Fibroblast of pulmonary artery (primary cell): Measurements from ENCODE around the gene PGM2L1.

ENCODE experiments used
- DNase-seq: peaks from one replicate; pipeline ENCODE4 v3.0.0-alpha.2; 2010; ENCODE audit warnings: low read depth
- H3K4me3 ChIP-seq: replicated peaks from 2 replicates; pipeline ENCODE4 v1.5.1; 2011; ENCODE audit warnings: low read depth, mild to moderate bottlenecking, control low read depth, low read length, moderate library complexity
- TF ChIP-seq, protein P1 (sequence below): IDR thresholded peaks from 2 replicates; pipeline ENCODE4 v1.5.1; 2011; ENCODE audit warnings: mild to moderate bottlenecking, control low read depth, low read length, inconsistent platforms; ENCODE audit errors: missing control alignments

The PGM2L1 gene

DNA sequence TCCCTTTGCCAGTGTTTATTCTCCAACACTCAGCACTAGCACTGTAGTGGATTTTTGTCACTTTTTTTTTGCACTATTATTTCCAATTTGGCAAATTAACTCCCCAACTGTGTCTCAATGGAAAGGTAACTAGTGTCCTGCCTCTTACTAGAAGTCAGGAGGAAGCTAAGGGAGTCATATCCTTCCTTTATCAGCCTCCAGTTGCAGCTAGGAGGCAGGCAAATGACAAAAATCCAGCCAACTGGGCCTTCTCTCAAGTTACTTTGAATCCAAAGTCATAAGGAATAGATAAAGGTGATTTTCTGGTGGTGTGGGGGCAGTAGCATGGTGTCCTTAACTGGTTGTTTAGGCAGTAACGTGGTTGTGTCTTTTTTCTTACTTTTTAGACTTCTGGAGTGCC, 71.2 kb downstream of the PGM2L1 start:
- no peak for DNase-seq
- TF ChIP-seq, protein P1, sequence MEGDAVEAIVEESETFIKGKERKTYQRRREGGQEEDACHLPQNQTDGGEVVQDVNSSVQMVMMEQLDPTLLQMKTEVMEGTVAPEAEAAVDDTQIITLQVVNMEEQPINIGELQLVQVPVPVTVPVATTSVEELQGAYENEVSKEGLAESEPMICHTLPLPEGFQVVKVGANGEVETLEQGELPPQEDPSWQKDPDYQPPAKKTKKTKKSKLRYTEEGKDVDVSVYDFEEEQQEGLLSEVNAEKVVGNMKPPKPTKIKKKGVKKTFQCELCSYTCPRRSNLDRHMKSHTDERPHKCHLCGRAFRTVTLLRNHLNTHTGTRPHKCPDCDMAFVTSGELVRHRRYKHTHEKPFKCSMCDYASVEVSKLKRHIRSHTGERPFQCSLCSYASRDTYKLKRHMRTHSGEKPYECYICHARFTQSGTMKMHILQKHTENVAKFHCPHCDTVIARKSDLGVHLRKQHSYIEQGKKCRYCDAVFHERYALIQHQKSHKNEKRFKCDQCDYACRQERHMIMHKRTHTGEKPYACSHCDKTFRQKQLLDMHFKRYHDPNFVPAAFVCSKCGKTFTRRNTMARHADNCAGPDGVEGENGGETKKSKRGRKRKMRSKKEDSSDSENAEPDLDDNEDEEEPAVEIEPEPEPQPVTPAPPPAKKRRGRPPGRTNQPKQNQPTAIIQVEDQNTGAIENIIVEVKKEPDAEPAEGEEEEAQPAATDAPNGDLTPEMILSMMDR, result no peak
- H3K4me3 ChIP-seq, result no peak overlapping the region

DNA sequence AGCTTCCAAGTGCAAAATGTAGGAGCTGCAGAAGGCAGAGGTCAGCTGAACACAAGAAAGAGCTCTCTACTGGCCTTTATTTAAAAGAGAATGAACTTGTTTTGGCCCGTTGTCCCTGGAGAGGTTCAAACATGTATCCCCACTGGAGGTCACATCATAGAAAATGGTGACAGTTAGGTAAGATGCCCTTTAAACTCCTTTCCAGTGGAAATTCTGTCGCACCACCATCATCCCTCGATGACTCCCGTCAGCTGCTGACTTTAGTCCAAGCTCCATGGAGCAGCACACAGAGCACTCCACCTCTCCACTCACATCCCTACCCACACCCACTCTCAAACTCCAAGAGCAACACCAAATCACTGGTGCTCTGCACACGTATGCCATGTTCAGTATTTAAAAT, 71.6 kb downstream of the PGM2L1 start:
- TF ChIP-seq, protein P1, result no peak
- H3K4me3 ChIP-seq, result no peak overlapping the region
- no peak for DNase-seq

DNA sequence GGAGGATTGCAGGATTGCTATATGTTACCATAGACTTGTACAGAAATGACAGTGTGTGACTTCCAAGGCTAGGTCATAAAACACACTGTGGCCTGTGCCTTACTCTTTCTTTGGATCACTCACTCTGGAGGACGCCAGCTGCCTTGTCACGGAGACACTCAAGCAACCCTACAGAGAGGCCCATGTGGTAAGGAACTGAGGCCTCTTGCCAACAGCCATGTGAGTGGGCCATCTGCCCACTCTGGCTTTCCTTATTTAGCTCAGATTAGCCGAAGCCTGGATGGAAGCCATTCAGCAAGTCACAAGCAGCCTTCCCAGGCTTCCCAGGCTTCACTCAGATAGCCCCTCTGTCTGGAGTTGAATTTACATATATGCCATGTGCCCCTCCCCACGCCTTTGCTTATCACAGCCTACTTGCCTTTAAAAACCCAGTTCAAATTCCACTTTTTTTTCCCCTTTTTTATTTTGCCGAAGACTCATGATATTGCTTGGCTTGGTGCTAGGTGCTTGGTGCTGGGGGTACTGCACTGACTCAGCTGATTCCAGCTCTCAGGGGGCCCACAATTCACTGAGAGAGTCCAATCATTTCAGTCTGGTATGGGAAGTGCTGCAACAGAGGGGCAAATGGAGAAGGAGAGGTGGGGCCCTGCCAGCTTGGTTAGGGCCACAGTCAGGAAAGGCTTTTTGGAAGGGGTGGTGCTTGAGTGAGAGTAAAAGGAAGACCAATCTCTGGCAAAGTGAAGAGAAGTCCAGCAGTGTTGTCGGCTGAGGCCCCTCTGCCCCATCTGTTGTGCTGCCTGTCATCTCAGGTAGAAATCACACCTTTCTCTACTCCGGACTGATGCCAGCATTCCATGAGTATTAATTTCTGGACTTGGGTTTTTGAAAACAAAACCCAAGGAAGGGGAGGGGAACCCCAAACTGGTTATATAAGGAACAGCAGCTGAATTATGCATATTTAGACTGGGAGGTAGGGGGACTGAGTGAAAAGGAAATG, 72.3 kb downstream of the PGM2L1 start:
- TF ChIP-seq, protein P1, result no peak
- H3K4me3 ChIP-seq, result no peak overlapping the region
- DNase-seq, result peak; percentile 95

DNA sequence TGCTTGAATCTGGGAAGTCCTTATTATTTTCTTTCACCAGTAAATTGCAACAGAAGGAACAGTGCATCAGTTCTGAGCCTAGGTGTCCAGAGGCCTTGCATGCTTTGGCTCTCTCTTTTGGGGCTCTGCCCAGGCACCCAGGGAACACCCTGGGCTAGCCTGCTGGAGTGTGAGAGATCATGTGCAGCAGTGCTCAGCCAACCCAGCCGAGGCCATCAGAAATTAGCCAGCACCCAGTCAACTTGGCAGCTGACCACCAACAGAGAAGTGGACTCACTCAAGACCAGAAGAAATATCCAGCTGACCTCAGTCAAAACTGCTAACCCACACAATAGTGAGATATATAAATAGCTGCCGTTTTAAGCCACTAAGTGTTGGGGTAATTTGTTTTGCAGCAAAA, 75.6 kb downstream of the PGM2L1 start:
- TF ChIP-seq, protein P1, result no peak
- no peak overlapping the region for H3K4me3 ChIP-seq
- DNase-seq, result peak; percentile 38

DNA sequence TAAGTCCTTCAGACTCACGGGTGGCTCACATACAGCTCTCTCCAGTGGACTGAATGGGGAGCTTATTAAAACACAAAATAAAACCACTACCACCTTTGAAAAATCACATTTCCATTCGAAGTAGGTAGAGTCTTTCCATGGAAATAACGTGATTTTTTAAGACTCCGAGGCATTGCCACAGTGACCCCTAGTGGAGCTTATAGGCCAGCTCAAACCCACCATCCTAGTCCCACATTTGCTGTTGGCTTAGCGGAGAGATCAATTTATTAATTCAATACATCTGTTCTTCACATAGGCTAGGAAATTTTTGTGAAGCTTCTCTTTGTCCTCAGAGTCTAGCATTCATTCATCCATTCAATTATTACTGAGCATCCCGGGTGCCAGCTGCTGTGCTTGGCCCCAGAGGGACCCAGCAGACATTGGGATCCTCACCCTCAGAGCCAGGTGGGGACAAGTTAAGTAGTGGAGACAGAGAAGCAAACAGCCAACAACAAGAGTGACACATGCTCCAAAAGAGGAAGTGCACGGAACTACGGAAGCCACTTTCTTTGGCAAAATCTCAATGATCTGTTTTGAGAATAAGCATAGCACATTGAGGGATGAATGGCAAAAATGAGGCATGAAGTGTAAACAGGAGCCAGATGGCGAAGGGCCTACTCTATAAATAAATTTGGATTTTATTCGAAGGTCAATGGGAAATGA, 76.6 kb downstream of the PGM2L1 start:
- TF ChIP-seq, protein P1, result peak; percentile 77
- DNase-seq, result peak; percentile 73
- H3K4me3 ChIP-seq, result no peak overlapping the region

DNA sequence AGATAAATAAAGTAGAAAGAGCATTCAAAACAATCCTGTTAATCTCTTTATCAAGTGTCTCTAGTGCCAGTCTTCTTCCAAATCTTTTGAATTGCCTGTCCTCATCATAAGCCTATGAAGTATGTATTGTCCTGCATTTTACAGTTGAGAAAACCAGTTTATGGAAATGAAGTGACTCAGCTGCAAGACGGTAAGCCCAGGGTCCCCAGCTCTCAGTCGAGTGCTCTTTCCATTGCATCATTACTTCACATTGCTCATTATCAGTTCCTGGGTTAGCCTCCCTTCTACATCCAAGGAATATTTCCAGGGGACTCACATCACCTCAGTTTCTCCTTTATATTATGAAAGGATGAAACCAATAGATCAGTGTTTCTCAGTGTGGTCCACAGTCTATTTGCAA, 77.7 kb downstream of the PGM2L1 start:
- TF ChIP-seq, protein P1, result no peak
- H3K4me3 ChIP-seq, result no peak overlapping the region
- no peak for DNase-seq
